ENCODE results near the gene C11orf97.
"Not testable (repeated sequence)": the region's sequence is repeated elsewhere in the genome, so short reads cannot be mapped to it uniquely, and the experiment has no call there.

C11orf97 gene, protein sequence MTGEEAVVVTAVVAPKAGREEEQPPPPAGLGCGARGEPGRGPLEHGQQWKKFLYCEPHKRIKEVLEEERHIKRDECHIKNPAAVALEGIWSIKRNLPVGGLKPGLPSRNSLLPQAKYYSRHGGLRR

GRCh38 chr11:94511932-94512781, at the start of gene C11orf97:
C11orf97 (plus strand) TSS chr11:94512461; CDS start chr11:94512529, 68 bp downstream.
- DNase-seq (ENCODE audit: low spot score) = no peak

DNA sequence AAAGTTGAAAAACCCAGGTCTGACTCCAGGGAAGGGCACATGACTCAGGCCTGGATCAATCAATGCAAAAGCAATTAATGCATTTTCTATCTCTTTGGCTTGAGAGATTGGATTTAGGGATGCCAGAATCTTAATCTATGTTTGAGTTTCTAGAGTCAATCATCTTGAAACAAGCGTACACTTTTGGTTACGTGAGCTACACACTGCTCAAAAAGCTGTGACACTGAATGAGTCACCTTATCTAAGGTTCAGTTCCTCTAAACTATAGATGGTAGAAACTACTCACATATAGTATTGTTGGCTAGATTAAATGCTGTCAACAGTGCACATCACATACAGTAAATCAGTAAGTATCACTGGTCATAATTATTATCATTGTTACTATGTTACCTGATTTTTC, 42.8 kb upstream of the C11orf97 start:
- DNase-seq (ENCODE audit: low spot score) = no peak

GRCh38 chr11:94472916-94473799, 39.1 kb upstream of the C11orf97 start:
- no peak for DNase-seq (ENCODE audit: low spot score)

- DNase-seq (ENCODE audit: low spot score) = no peak
These were observed 34.6 kb upstream of the C11orf97 start for GRCh38 chr11:94477624-94478023.

DNA sequence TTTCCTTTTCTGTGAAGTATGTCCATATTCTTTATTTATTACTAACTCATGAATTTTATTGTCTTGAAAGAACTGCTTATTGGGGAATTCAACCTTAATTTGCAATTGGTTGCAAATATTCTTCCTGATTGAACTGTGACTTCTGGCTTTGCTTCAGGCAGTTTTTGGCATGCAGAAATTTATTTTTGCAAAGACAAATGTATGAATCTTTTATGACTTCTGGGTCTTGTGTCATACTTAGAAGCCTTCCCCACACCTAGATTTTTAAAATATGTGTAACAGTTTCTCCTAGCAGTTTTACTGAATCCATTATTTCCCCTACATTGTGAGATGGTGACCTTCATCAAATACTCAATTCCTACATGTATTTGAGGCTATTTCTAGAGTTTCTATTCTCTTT, 30.9 kb upstream of the C11orf97 start:
- no peak for DNase-seq (ENCODE audit: low spot score)

- no peak for DNase-seq (ENCODE audit: low spot score)
These were observed 26.2 kb upstream of the C11orf97 start for GRCh38 chr11:94486068-94486467.

GRCh38 chr11:94493281-94494125, 18.8 kb upstream of the C11orf97 start, which contains the start of the genes ANKRD49 and MRE11:
ANKRD49 (plus strand) TSS chr11:94493984; CDS start chr11:94496694, 2,710 bp downstream.
MRE11 (minus strand) TSS chr11:94493844; CDS start chr11:94492801, 1,043 bp downstream.
- peak; percentile 97 for DNase-seq (ENCODE audit: low spot score)

GRCh38 chr11:94494126-94494680, 18.1 kb upstream of the C11orf97 start:
- DNase-seq (ENCODE audit: low spot score) = no peak

- no peak for DNase-seq (ENCODE audit: low spot score)
These were observed 12.1 kb upstream of the C11orf97 start for GRCh38 chr11:94500181-94500580.

DNA sequence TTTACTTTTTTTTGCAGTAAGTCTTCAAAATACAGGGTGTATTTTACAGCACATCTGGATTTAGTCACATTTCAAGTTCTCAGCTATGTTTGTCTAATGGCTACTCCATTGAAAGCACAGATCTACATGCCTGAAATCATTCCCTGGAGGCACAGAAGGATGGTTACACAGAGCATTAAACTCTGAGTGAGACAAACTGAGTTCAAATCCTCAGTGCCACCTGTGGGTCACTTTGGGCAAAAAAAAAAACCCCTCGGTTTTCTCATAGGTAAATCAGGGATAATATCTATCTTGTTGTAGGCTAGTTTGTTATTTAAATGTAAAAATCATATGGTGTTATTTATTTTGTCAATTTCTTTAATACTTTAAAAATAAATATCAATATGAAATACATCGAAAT, 10.7 kb upstream of the C11orf97 start:
- no peak for DNase-seq (ENCODE audit: low spot score)

DNA sequence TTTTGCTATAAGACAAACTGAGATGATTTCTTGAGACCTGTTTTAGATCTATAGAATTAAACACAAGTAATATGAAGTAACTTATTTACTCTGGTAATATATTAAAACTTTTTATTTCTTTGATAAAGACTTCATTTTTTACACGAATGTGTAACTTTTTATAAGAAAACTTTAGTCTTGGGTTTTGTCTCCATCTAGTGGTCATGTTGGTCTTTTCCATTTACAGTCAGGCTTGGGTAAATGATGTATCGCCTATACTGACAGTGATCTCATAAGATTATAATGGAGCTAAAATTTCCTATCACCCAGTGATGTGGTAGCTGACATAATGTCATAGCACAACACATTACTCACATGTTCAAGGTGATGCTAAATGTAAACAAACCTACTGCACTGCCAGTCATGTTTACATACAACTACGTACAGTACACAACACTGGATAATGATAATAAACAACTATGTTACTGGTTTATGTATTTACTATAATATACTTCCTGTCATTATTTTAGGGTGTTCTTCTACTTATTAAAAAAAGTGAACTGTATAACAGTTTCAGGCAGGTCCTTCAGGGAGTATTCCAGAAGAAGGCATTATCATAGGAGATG, 7.5 kb upstream of the C11orf97 start:
- peak; percentile 79 for DNase-seq (ENCODE audit: low spot score)

- not testable (repeated sequence) for DNase-seq (ENCODE audit: low spot score)
These were observed 5.7 kb upstream of the C11orf97 start for GRCh38 chr11:94506513-94506912.

DNA sequence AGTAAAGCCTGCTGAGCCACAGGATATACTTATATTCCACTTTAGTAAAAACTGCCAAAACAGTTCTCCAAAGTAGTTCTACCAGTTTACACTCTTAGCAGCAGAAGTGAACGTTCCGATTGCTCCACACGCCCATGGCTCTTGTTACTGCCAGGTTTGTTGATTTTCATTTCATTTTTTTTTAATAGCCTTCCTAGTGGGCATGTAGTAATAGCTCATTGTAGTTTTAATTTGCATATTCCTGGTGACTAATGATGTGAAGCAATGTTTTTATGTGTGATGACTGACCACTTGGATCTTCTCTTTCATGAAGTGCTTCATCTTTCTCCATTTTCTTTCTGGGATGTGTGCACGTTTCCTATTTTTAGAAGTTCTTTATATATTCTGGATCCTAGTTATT, 4.8 kb upstream of the C11orf97 start:
- no peak for DNase-seq (ENCODE audit: low spot score)

DNA sequence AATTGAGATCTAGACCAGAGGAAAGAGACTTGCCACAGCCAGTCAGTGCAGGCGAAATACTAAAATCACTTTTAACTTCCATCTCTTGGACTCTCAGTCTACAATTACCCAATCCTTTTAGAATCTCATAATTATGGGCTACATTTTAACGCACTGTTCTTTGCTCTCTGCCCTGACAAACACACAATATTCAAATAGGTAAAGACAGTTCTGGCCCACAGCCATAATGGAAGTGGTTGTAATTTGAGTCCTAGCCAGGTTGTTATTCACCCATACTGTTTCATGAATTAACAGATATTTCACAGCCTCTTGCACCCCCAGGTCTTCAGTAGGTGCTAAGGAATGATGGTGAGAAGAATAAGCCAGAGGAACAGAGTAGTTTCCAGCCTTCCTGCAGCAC, 830 bp downstream of the C11orf97 start:
- no peak for DNase-seq (ENCODE audit: low spot score)

GRCh38 chr11:94515398-94515797, 3.1 kb downstream of the C11orf97 start:
- no peak for DNase-seq (ENCODE audit: low spot score)

- DNase-seq (ENCODE audit: low spot score) = no peak
These were observed 4.5 kb downstream of the C11orf97 start for GRCh38 chr11:94516725-94517124.

- DNase-seq (ENCODE audit: low spot score) = no peak
These were observed 6.0 kb downstream of the C11orf97 start for GRCh38 chr11:94518300-94518699.

DNA sequence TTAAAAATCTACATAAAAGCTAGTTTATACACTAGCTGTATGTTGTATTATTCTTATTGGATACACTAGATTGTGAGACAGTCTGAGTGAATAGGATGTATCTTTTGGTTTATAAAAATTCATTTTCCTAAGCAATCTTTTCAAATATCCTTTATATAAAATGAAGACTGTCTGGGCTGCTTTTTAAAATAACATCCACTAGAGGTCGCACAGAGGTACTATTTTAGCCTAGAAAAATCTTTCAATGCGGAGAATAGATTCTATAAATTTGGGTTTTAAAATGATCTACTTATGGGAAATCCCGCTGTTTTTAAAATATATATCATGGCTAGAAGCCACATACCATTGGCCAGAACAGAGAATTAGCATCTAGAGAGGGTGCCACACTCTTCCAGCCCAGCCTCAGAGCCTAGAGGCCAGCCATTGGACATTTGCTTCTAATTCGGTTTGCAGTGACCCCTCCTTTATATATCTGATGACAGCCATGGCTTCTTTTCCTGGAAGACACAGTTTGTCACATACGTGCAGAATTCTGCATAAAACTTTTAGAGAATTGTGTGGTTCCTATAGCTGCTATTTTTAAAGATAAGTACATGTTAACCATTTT, 7.3 kb downstream of the C11orf97 start:
- peak; percentile 21 for DNase-seq (ENCODE audit: low spot score)

GRCh38 chr11:94521684-94522083, 9.4 kb downstream of the C11orf97 start:
- no peak for DNase-seq (ENCODE audit: low spot score)

DNA sequence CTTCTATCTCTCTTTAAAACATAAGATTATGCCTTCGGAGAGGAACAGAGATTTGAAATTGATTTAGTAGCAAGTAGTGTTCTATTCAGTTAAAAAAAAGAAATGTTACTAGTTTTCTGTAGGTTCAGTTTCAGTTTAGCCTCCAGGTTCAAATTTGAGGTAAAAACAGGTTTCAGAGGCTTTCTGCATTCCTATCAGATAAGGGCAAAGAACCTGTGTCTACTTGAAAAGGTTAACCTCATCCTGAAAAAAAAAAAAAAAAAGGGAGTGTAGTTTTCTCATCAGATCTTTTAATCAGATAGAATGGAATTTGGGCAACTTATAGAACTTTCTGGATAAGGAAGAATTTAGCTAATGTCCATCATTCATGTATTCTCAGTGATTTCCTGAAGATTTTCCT, 12.1 kb downstream of the C11orf97 start:
- DNase-seq (ENCODE audit: low spot score) = no peak
